LHCN-M2 (cell line): ENCODE data around the gene CFAP70. TPM values are rescaled to one million over a fixed set of nuclear protein-coding genes. Genes with fewer than 3 reads are reported as not detected.
"Not testable (repeated sequence)": the region's sequence is repeated elsewhere in the genome, so short reads cannot be mapped to it uniquely, and the experiment has no call there.

ENCODE experiments used
- DNase-seq: peaks from one replicate; pipeline ENCODE4 v3.0.0-alpha.2; 2012; ENCODE audit warnings: low read depth
- total RNA-seq: library from RNA; depleted of rRNA; stranded (reverse); fragments of >200 nt; gene quantifications from 2 replicates; pipeline ENCODE4 v1.2.3, GENCODE V29; 2014

CFAP70 gene
- total RNA-seq, 1 experiment from 2014 or later = 0.46 TPM

GRCh38 chr10:73339436-73339835, 19.2 kb downstream of the CFAP70 start:
- no peak for DNase-seq

GRCh38 chr10:73338801-73339368, 19.8 kb downstream of the CFAP70 start:
- no peak for DNase-seq

- no peak for DNase-seq
These were observed 25.5 kb downstream of the CFAP70 start for GRCh38 chr10:73333202-73333601.

- no peak for DNase-seq
These were observed 26.3 kb downstream of the CFAP70 start for GRCh38 chr10:73332379-73332778.

GRCh38 chr10:73328523-73328922, 30.1 kb downstream of the CFAP70 start:
- not testable (repeated sequence) for DNase-seq

GRCh38 chr10:73325290-73325689, 33.4 kb downstream of the CFAP70 start:
- DNase-seq = not testable (repeated sequence)

- DNase-seq = not testable (repeated sequence)
These were observed 35.1 kb downstream of the CFAP70 start for GRCh38 chr10:73323582-73323981.

GRCh38 chr10:73310475-73310874, 48.2 kb downstream of the CFAP70 start:
- DNase-seq = no peak

- DNase-seq = no peak
These were observed 51.4 kb downstream of the CFAP70 start for GRCh38 chr10:73307203-73307800.

- DNase-seq = no peak
These were observed 52.4 kb downstream of the CFAP70 start for GRCh38 chr10:73306171-73306708.

GRCh38 chr10:73296946-73297345, 61.7 kb downstream of the CFAP70 start:
- DNase-seq = no peak

GRCh38 chr10:73293461-73293860, 65.2 kb downstream of the CFAP70 start:
- no peak for DNase-seq

GRCh38 chr10:73289958-73290357, 68.7 kb downstream of the CFAP70 start:
- DNase-seq = no peak

- DNase-seq = no peak
These were observed 71.2 kb downstream of the CFAP70 start for GRCh38 chr10:73287441-73287840.

- DNase-seq = no peak
These were observed 77.6 kb downstream of the CFAP70 start for GRCh38 chr10:73281097-73281496.

GRCh38 chr10:73264423-73264822, 94.2 kb downstream of the CFAP70 start:
- no peak for DNase-seq

GRCh38 chr10:73263693-73264347, 94.8 kb downstream of the CFAP70 start:
- peak; percentile 68 for DNase-seq

GRCh38 chr10:73262880-73263555, 95.6 kb downstream of the CFAP70 start:
- no peak for DNase-seq

GRCh38 chr10:73262105-73262730, 96.4 kb downstream of the CFAP70 start:
- DNase-seq = peak; percentile 92

GRCh38 chr10:73261362-73261995, 97.2 kb downstream of the CFAP70 start:
- no peak for DNase-seq

- not testable (repeated sequence) for DNase-seq
These were observed 100.1 kb downstream of the CFAP70 start for GRCh38 chr10:73258612-73259011.
